Glutamatergic neuron (in vitro differentiated cells): ENCODE measurements around the gene SLC38A9. TPM values are rescaled to one million over a fixed set of nuclear protein-coding genes. Genes with fewer than 3 reads are reported as not detected.

Experiments used
- DNase-seq: peaks from one replicate; pipeline ENCODE4 v3.0.0; 2022
- H3K27ac Mint-ChIP-seq: one replicate; pipeline ENCODE4 v1.8.0; 2020; ENCODE audit warnings: mild to moderate bottlenecking, mixed read lengths, inconsistent platforms; ENCODE audit not compliant: unreplicated experiment
- H3K27me3 Mint-ChIP-seq: one replicate; pipeline ENCODE4 v1.8.0; 2020; ENCODE audit warnings: mild to moderate bottlenecking, moderate library complexity, mixed read lengths, inconsistent platforms; ENCODE audit not compliant: unreplicated experiment
- H3K36me3 Mint-ChIP-seq: one replicate; pipeline ENCODE4 v1.8.0; 2020; ENCODE audit warnings: mild to moderate bottlenecking, mixed read lengths, inconsistent platforms; ENCODE audit not compliant: unreplicated experiment
- H3K4me1 Mint-ChIP-seq: one replicate; pipeline ENCODE4 v1.8.0; 2020; ENCODE audit warnings: mild to moderate bottlenecking, low read depth, mixed read lengths, inconsistent platforms; ENCODE audit not compliant: unreplicated experiment
- H3K4me3 Mint-ChIP-seq: one replicate; pipeline ENCODE4 v1.8.0; 2020; ENCODE audit warnings: mild to moderate bottlenecking, mixed read lengths, inconsistent platforms; ENCODE audit not compliant: unreplicated experiment
- H3K9me3 Mint-ChIP-seq: one replicate; pipeline ENCODE4 v1.8.0; 2020; ENCODE audit warnings: mild to moderate bottlenecking, moderate library complexity, mixed read lengths, inconsistent platforms; ENCODE audit not compliant: unreplicated experiment
- total RNA-seq: library from RNA; stranded (reverse); fragmentation: NEBNext Ultra II Directional; extraction: Animal tissue kit (Norgen Biotek cat#: 25700); gene quantifications from one replicate; pipeline ENCODE4 v1.2.1, GENCODE V29; 2021; ENCODE audit not compliant: unreplicated experiment
- TF ChIP-seq, protein P1 (sequence below): fragments of 200-600 bp; sonication (generic); IDR thresholded peaks from one replicate; pipeline ENCODE4 v1.5.0; 2021; ENCODE audit not compliant: partially characterized antibody, unreplicated experiment

SLC38A9 gene
- total RNA-seq, 1 donor from 2014 or later, result 40.1 TPM

DNA sequence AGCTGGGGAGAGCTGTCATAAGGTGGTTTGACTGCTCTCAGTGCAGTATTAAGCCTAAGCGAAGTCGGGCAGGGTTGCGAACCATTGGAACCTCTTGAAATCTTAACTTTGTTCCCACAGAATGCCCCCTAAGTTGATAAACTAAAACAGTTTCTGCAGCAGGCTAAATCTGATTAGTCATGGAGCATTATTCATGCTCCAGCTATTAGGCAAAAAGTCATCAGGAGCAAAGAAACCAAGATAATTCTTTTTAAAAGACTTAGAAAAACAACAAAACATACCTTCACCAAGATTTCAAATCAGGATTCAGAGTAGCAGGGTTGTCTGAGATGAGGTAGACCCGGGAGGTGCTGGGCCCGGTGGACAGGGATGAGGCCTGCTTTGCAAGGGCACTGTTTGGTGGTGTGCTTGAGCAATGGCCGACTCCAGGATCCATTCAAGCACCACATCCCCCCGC is 107.5 kb downstream of the SLC38A9 start:
- DNase-seq, result no peak
- TF ChIP-seq, protein P1, sequence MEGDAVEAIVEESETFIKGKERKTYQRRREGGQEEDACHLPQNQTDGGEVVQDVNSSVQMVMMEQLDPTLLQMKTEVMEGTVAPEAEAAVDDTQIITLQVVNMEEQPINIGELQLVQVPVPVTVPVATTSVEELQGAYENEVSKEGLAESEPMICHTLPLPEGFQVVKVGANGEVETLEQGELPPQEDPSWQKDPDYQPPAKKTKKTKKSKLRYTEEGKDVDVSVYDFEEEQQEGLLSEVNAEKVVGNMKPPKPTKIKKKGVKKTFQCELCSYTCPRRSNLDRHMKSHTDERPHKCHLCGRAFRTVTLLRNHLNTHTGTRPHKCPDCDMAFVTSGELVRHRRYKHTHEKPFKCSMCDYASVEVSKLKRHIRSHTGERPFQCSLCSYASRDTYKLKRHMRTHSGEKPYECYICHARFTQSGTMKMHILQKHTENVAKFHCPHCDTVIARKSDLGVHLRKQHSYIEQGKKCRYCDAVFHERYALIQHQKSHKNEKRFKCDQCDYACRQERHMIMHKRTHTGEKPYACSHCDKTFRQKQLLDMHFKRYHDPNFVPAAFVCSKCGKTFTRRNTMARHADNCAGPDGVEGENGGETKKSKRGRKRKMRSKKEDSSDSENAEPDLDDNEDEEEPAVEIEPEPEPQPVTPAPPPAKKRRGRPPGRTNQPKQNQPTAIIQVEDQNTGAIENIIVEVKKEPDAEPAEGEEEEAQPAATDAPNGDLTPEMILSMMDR, result no peak

GRCh38 chr5:55603922-55604321 is 108.2 kb downstream of the SLC38A9 start:
- Mint-ChIP-seq H3K9me3 (no peaks in the 10 kb centered on the region), H3K27me3 (peaks cover 2% of the 10 kb centered on the region), H3K36me3 (no peaks in the 10 kb centered on the region), H3K27ac (no peak overlapping the region), H3K4me1 (no peaks in the 10 kb centered on the region), H3K4me3 (no peak overlapping the region)
- TF ChIP-seq, protein P1, result no peak
- no peak for DNase-seq

More for the DNA sequence above, 107.5 kb downstream of the SLC38A9 start:
- Mint-ChIP-seq H3K4me1 (no peaks in the 10 kb centered on the region), H3K27ac (no peak overlapping the region), H3K4me3 (no peak overlapping the region), H3K9me3 (no peaks in the 10 kb centered on the region), H3K36me3 (no peaks in the 10 kb centered on the region), H3K27me3 (peaks cover 2% of the 10 kb centered on the region)

DNA sequence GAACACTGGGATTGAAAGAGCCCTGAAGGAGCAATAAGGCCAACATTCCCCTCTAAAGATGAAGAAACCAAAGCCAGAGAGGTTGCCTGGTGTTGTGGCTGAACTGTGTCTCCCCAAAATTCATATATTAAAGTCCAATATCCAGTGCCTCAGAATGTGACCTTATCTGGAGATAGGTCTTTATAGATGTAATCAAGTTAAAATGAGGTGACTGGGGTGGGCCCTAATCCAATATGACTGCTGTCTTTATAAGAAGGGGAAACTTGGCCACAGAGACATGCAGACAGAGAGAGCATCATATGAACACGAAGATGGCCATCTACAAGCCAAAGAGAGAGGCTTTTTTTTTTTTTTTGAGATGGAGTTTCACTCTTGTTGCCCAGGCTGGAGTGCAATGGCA is 110.5 kb downstream of the SLC38A9 start:
- no peaks in the 10 kb centered on the region for H3K4me1 Mint-ChIP-seq
- DNase-seq, result no peak
- no peaks in the 10 kb centered on the region for H3K9me3 Mint-ChIP-seq
- no peaks in the 10 kb centered on the region for H3K27me3 Mint-ChIP-seq
- no peaks in the 10 kb centered on the region for H3K36me3 Mint-ChIP-seq
- H3K27ac Mint-ChIP-seq, result no peak overlapping the region
- TF ChIP-seq, protein P1, result no peak
- H3K4me3 Mint-ChIP-seq, result no peak overlapping the region

DNA sequence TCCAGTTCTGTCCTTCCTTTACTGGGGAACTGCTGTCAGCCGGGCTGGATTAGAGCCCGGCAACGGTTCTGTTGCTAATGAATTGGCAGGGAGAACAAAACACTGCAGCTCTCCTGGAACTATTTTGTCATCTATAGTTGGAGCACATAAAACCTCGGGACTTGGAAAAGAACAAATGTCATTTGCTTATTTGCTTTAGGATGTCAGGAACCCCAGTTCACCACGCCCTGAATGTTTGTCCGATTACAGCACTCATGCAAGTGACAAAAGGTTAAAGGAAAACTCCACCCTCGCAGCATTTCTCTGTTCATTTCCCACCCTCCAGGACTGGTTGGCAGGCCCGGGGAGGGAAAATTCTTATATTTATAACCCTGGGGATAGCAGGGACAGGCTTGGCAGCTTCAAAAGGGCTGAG is 110.9 kb downstream of the SLC38A9 start:
- Mint-ChIP-seq H3K4me3 (no peak overlapping the region), H3K27ac (no peak overlapping the region), H3K27me3 (no peaks in the 10 kb centered on the region), H3K9me3 (no peaks in the 10 kb centered on the region), H3K4me1 (no peaks in the 10 kb centered on the region), H3K36me3 (no peaks in the 10 kb centered on the region)
- no peak for DNase-seq
- TF ChIP-seq, protein P1, result no peak

DNA sequence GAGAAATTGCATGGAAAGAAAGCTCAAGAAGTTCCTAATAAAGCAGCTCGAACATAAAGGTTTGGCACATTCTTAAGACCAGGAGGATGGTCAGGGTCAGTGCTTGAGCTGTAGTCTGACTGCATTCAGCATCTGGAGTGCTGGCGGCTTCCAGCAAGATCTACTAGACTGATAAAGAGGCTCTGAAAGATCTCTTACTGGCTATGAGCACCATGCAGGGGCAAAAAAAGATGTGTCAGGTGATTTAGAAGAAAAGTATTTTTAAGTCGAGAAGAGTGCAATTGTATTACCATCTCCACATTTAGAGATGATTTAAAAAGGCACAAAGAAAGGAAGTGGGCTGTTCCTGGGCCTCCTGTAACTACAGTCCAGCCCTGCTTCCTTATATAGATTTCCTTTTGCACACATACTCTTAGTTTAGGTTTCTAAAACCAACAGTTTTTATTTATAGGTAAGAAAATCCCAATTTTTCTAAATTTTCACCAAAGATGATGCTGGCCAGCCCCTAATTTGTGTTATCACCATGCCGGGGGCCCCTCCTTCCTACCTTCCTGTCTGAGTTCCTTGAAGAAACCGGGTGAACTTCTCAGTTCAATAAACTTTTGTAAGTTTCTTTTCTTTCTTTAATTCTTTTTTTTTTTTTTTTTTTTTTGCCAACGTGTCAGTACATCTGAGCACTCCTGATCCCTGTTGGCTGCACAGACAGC is 111.5 kb downstream of the SLC38A9 start:
- Mint-ChIP-seq H3K27me3 (no peaks in the 10 kb centered on the region), H3K36me3 (no peaks in the 10 kb centered on the region), H3K4me3 (no peak overlapping the region), H3K4me1 (no peaks in the 10 kb centered on the region), H3K27ac (no peak overlapping the region), H3K9me3 (no peaks in the 10 kb centered on the region)
- TF ChIP-seq, protein P1, result no peak
- DNase-seq, result no peak
